Upper lobe of right lung (tissue), 1 donor: Measurements from ENCODE around the gene SP6. TPM values are rescaled to one million over a fixed set of nuclear protein-coding genes. Genes with fewer than 3 reads are reported as not detected.

Experiments
- ATAC-seq: fragments of 200-7000 bp; cut with Tn5 transposase; one replicate; pipeline ENCODE4 v1.9.1; 2020; ENCODE audit warnings: mild to moderate bottlenecking, moderate library complexity
- DNase-seq: peaks from one replicate; pipeline ENCODE4 v3.0.0-alpha.2; 2020
- H3K27ac ChIP-seq: fragments of 200-600 bp; one replicate; pipeline ENCODE4 v1.8.0; 2022
- H3K27me3 ChIP-seq: fragments of 200-600 bp; one replicate; pipeline ENCODE4 v1.8.0; 2022; ENCODE audit warnings: mild to moderate bottlenecking
- H3K36me3 ChIP-seq: fragments of 200-600 bp; one replicate; pipeline ENCODE4 v1.8.0; 2022
- H3K4me1 ChIP-seq: fragments of 200-600 bp; one replicate; pipeline ENCODE4 v1.8.0; 2022
- H3K4me3 ChIP-seq: fragments of 200-600 bp; one replicate; pipeline ENCODE4 v1.8.0; 2022; ENCODE audit warnings: mild to moderate bottlenecking
- H3K9me3 ChIP-seq: fragments of 200-600 bp; one replicate; pipeline ENCODE4 v1.8.0; 2022
- CTCF ChIP-seq: fragments of 200-600 bp; IDR thresholded peaks from one replicate; pipeline ENCODE4 v1.8.0; 2022; ENCODE audit warnings: antibody characterized with exemption
- intact Hi-C: fragments of 100-400 bp; cut with DNase I; formaldehyde crosslinking; loops from one replicate; pipeline ENCODE4 v1.11.0; 2022
- total RNA-seq: library from RNA; stranded (reverse); fragmentation: NEBNext Ultra II Directional; extraction: Animal tissue kit (Norgen Biotek cat#: 25700); gene quantifications from one replicate; pipeline ENCODE4 v1.2.1, GENCODE V29; 2021
- donor health status: DM: no; HTN: yes; CAD: no; lungs with severe emphysema.

Gene SP6
- total RNA-seq, 1 donor from 2014 or later, result 8.5 TPM

GRCh38 chr17:47803751-47804150 is 47.2 kb downstream of the SP6 start:
- no peak overlapping the region for H3K27ac ChIP-seq
- ATAC-seq, result no peak
- no peaks in the 10 kb centered on the region for H3K9me3 ChIP-seq
- no peak for TF ChIP-seq CTCF
- H3K4me1 ChIP-seq, result no peaks in the 10 kb centered on the region
- DNase-seq, result no peak
- intact Hi-C loops, result no loop called here
- no peaks in the 10 kb centered on the region for H3K27me3 ChIP-seq
- H3K36me3 ChIP-seq, result peaks cover 24% of the 10 kb centered on the region
- no peak overlapping the region for H3K4me3 ChIP-seq

GRCh38 chr17:47803201-47803600 is 47.8 kb downstream of the SP6 start:
- no peak for ATAC-seq
- intact Hi-C loops, result no loop called here
- no peak overlapping the region for H3K4me3 ChIP-seq
- H3K36me3 ChIP-seq, result peaks cover 19% of the 10 kb centered on the region
- H3K4me1 ChIP-seq, result no peaks in the 10 kb centered on the region
- no peaks in the 10 kb centered on the region for H3K27me3 ChIP-seq
- no peaks in the 10 kb centered on the region for H3K9me3 ChIP-seq
- DNase-seq, result no peak
- no peak overlapping the region for H3K27ac ChIP-seq
- TF ChIP-seq CTCF, result no peak

GRCh38 chr17:47802341-47803022 is 48.5 kb downstream of the SP6 start:
- TF ChIP-seq CTCF, result peak; percentile 49
- no peaks in the 10 kb centered on the region for H3K4me1 ChIP-seq
- ATAC-seq, result peak; percentile 67
- DNase-seq, result no peak
- H3K9me3 ChIP-seq, result no peaks in the 10 kb centered on the region
- H3K4me3 ChIP-seq, result no peak overlapping the region
- no peaks in the 10 kb centered on the region for H3K27me3 ChIP-seq
- H3K27ac ChIP-seq, result no peak overlapping the region
- intact Hi-C loops, result no loop called here
- peaks cover 12% of the 10 kb centered on the region for H3K36me3 ChIP-seq

- no peaks in the 10 kb centered on the region for H3K9me3 ChIP-seq
- no peak for TF ChIP-seq CTCF
- intact Hi-C loops, result no loop called here
- no peaks in the 10 kb centered on the region for H3K27me3 ChIP-seq
- ATAC-seq (no peak), DNase-seq (no peak)
- H3K4me1 ChIP-seq, result no peaks in the 10 kb centered on the region
- no peak overlapping the region for H3K4me3 ChIP-seq
- H3K27ac ChIP-seq, result no peak overlapping the region
- H3K36me3 ChIP-seq, result peaks cover 6% of the 10 kb centered on the region
These were observed 49.1 kb downstream of the SP6 start for GRCh38 chr17:47801906-47802305.

- no peak for TF ChIP-seq CTCF
These were observed 49.7 kb downstream of the SP6 start for GRCh38 chr17:47801176-47801765.

More at GRCh38 chr17:47801176-47801765, 49.7 kb downstream of the SP6 start:
- Histone ChIP-seq H3K27ac (no peak overlapping the region), H3K9me3 (no peaks in the 10 kb centered on the region), H3K27me3 (no peaks in the 10 kb centered on the region), H3K4me3 (no peak overlapping the region), H3K36me3 (no peaks in the 10 kb centered on the region), H3K4me1 (no peaks in the 10 kb centered on the region)
- DNase-seq (no peak), ATAC-seq (no peak)
- intact Hi-C loops, result no loop called here
